HepG2 (cell line): ENCODE results near the gene URM1. TPM values are rescaled to one million over a fixed set of nuclear protein-coding genes. Genes with fewer than 3 reads are reported as not detected.
A peak's percentile ranks its signal among the peaks of the same experiment; 100 is the strongest.

Experiments
- ATAC-seq: fragments of 200-7000 bp; cut with Tn5 transposase; 3 replicates; pipeline ENCODE4 v1.9.1; 2020; ENCODE audit warnings: mild to moderate bottlenecking, moderate library complexity
- BruUV-seq: library from RNA; stranded (reverse); fragments of 400-500 nt; replicated peaks from 2 replicates; lab custom pipeline; 2021; lab: Mats Ljungman, UMichigan
- CTCF ChIA-PET: fragments of 300-600 bp; formaldehyde crosslinking; extraction: SDS; loops from one replicate; lab custom pipeline; 2021; ENCODE audit warnings: low total read pairs, inconsistent platforms, low intra/inter-chr PET ratio; lab: Yijun Ruan, JAX
- POLR2A ChIA-PET: fragments of 350-600 bp; sonication (Branson Sonifier 250); formaldehyde crosslinking; loops from one replicate; lab custom pipeline; 2020; ENCODE audit warnings: antibody characterized with exemption, inconsistent platforms; lab: Yijun Ruan, JAX
- DNase-seq: peaks from one replicate; pipeline ENCODE4 v3.0.0-alpha.2; 2015; ENCODE audit warnings: low spot score
- FAIRE-seq: peaks from 3 replicates; lab custom pipeline; 2011; peaks lifted over from hg19 to GRCh38; lab: Jason Lieb, UNC
- H2AFZ ChIP-seq: one replicate; pipeline ENCODE4 v1.6.1; 2011; ENCODE audit warnings: low read length, inconsistent platforms
- H3K27ac ChIP-seq: fragments of 300-600 bp; 3 replicates; pipeline ENCODE4 v1.8.0; 2011; ENCODE audit warnings: mixed run types, mild to moderate bottlenecking, mixed read lengths, low read length, inconsistent platforms; ENCODE audit not compliant: insufficient read depth; ENCODE audit errors: extremely low read length
- H3K27me3 ChIP-seq, 2 experiments: fragments of 200-600 bp in 1 of 2; 2 replicates in 1 of 2; 3 replicates in 1 of 2; pipeline versions ENCODE4 v1.6.0 to v1.8.0; 2011; ENCODE audit warnings: low read length in 2 of 2, mild to moderate bottlenecking in 2 of 2, moderate library complexity in 2 of 2, inconsistent platforms in 1 of 2; ENCODE audit not compliant: insufficient read depth in 2 of 2, control insufficient read depth in 1 of 2
- H3K36me3 ChIP-seq, 2 experiments: fragments of 200-600 bp in 1 of 2; replicated peaks in 1 of 2; 2 replicates in 1 of 2; 3 replicates in 1 of 2; pipeline versions ENCODE4 v1.5.1 to v1.8.0; 2011; ENCODE audit warnings: low read length in 2 of 2, inconsistent platforms in 1 of 2; ENCODE audit not compliant: insufficient read depth in 2 of 2, control insufficient read depth in 1 of 2
- H3K4me1 ChIP-seq: 2 replicates; pipeline ENCODE4 v1.5.1; 2012; ENCODE audit warnings: low read length, inconsistent platforms; ENCODE audit not compliant: insufficient read depth
- H3K4me2 ChIP-seq: 2 replicates; pipeline ENCODE4 v1.6.0; 2011; ENCODE audit warnings: low read depth, low read length, inconsistent platforms
- H3K4me3 ChIP-seq, 3 experiments: fragments of 200-600 bp in 1 of 3; sonication (generic), shearing (Covaris generic) in 1 of 3; replicated peaks in 1 of 3; 2 replicates each; pipeline ENCODE4 v1.5.1; 2011 to 2016; ENCODE audit warnings: low read length in 3 of 3, inconsistent platforms in 2 of 3, low read depth in 2 of 3, mild to moderate bottlenecking in 2 of 3, control low read depth in 1 of 3, mixed read lengths in 1 of 3; ENCODE audit not compliant: insufficient read depth in 1 of 3
- H3K79me2 ChIP-seq: one replicate; pipeline ENCODE4 v1.6.1; 2011; ENCODE audit warnings: low read length, inconsistent platforms; ENCODE audit not compliant: insufficient read depth
- H3K9ac ChIP-seq: 2 replicates; pipeline ENCODE4 v1.6.0; 2011; ENCODE audit warnings: mild to moderate bottlenecking, low read depth, low read length, inconsistent platforms; ENCODE audit not compliant: insufficient read depth
- H3K9me3 ChIP-seq: 2 replicates; pipeline ENCODE4 v1.5.1; 2012; ENCODE audit warnings: mild to moderate bottlenecking, low read length
- H4K20me1 ChIP-seq: 2 replicates; pipeline ENCODE4 v1.6.0; 2011; ENCODE audit warnings: inconsistent platforms, mild to moderate bottlenecking, low read length, moderate library complexity; ENCODE audit not compliant: insufficient read depth
- BHLHE40 ChIP-seq: IDR thresholded peaks from 2 replicates; pipeline ENCODE4 v1.6.1; 2011; ENCODE audit warnings: low read length, improper control_type of control experiment
- GABPB1 ChIP-seq: IDR thresholded peaks from 2 replicates; pipeline ENCODE4 v1.6.1; 2016; ENCODE audit warnings: mild to moderate bottlenecking, missing genetic modification reagents, moderate library complexity, missing compliant biosample characterization
- GTF3A ChIP-seq: sonication (generic); formaldehyde crosslinking; conservative IDR thresholded peaks from 2 replicates; pipeline ENCODE4 v1.4.0; 2020; ENCODE audit warnings: mild to moderate bottlenecking, missing genetic modification reagents
- HDAC1 ChIP-seq: sonication (generic); formaldehyde crosslinking; IDR thresholded peaks from 2 replicates; pipeline ENCODE4 v1.5.1; 2020; ENCODE audit warnings: mild to moderate bottlenecking, missing genetic modification reagents
- HNRNPL ChIP-seq: fragments of 200-400 bp; formaldehyde crosslinking; IDR thresholded peaks from 2 replicates; pipeline ENCODE4 v1.6.1; 2017; ENCODE audit warnings: mild to moderate bottlenecking, low read depth, low read length
- HOMEZ ChIP-seq: IDR thresholded peaks from 2 replicates; pipeline ENCODE4 v1.6.1; 2016; ENCODE audit warnings: low read depth
- KLF9 ChIP-seq: IDR thresholded peaks from 2 replicates; pipeline ENCODE4 v1.6.1; 2016; ENCODE audit warnings: low read depth
- MTA3 ChIP-seq: sonication (generic); formaldehyde crosslinking; IDR thresholded peaks from 2 replicates; pipeline ENCODE4 v1.4.0; 2020; ENCODE audit warnings: missing genetic modification reagents
- NKX3-1 ChIP-seq: sonication (generic); formaldehyde crosslinking; IDR thresholded peaks from 2 replicates; pipeline ENCODE4 v1.5.0; 2020; ENCODE audit warnings: missing genetic modification reagents
- SKI ChIP-seq: fragments of 450-650 bp; IDR thresholded peaks from one replicate; pipeline ENCODE4 v1.6.1; 2018; ENCODE audit warnings: mild to moderate bottlenecking; ENCODE audit not compliant: partially characterized antibody
- USF2 ChIP-seq, 2 experiments: sonication (generic) in 1 of 2; formaldehyde crosslinking in 1 of 2; IDR thresholded peaks; 2 replicates each; pipeline versions ENCODE4 v1.5.1 to v1.6.1; 2011 to 2020; ENCODE audit warnings: borderline replicate concordance in 1 of 2, low read depth in 1 of 2, low read length in 1 of 2, mild to moderate bottlenecking in 1 of 2, missing genetic modification reagents in 1 of 2, moderate library complexity in 1 of 2
- WIZ ChIP-seq: sonication (generic); formaldehyde crosslinking; IDR thresholded peaks from 2 replicates; pipeline ENCODE4 v1.5.1; 2020; ENCODE audit warnings: mild to moderate bottlenecking, missing genetic modification reagents
- ZNF260 ChIP-seq: sonication (generic); formaldehyde crosslinking; IDR thresholded peaks from 2 replicates; pipeline ENCODE4 v1.4.0; 2020; ENCODE audit warnings: missing genetic modification reagents, low read depth, mild to moderate bottlenecking, borderline replicate concordance
- ZNF326 ChIP-seq: sonication (generic); formaldehyde crosslinking; IDR thresholded peaks from 2 replicates; pipeline ENCODE4 v1.4.0; 2020; ENCODE audit warnings: missing genetic modification reagents, borderline replicate concordance
- ZNF496 ChIP-seq: sonication (generic); formaldehyde crosslinking; IDR thresholded peaks from 2 replicates; pipeline ENCODE4 v1.8.1; 2023; ENCODE audit warnings: mild to moderate bottlenecking, moderate library complexity, missing genetic modification reagents; ENCODE audit not compliant: insufficient replicate concordance
- ZNF572 ChIP-seq: sonication (generic); formaldehyde crosslinking; IDR thresholded peaks from 2 replicates; pipeline ENCODE4 v1.5.1; 2020; ENCODE audit warnings: mild to moderate bottlenecking, missing genetic modification reagents
- ZNF713 ChIP-seq: sonication (generic); formaldehyde crosslinking; IDR thresholded peaks from 2 replicates; pipeline ENCODE4 v1.4.0; 2020; ENCODE audit warnings: mild to moderate bottlenecking, missing genetic modification reagents
- ZNF782 ChIP-seq: sonication (generic); formaldehyde crosslinking; IDR thresholded peaks from 2 replicates; pipeline ENCODE4 v1.4.0; 2020; ENCODE audit warnings: missing genetic modification reagents, mild to moderate bottlenecking, borderline replicate concordance
- ZSCAN9 ChIP-seq: IDR thresholded peaks from 2 replicates; pipeline ENCODE4 v1.6.1; 2016; ENCODE audit warnings: borderline replicate concordance
- WGBS: methylation state at CpG from one replicate; pipeline ENCODE4 v1.1.6; 2017; ENCODE audit warnings: low lambda C conversion rate; 5-methylcytosine and 5-hydroxymethylcytosine counted together
- in situ Hi-C: cut with HindIII; loops from 2 replicates; pipeline ENCODE4 v1.10.0; 2017; ENCODE audit warnings: low pct_unique_long_range_greater_than_20kb; ENCODE audit not compliant: extremely low pct_ligation_motif_present
- intact Hi-C: fragments of 100-400 bp; cut with micrococcal nuclease; formaldehyde crosslinking; loops from one replicate; pipeline ENCODE4 v1.10.0; 2022; ENCODE audit not compliant: unreplicated experiment
- polyA plus RNA-seq, 8 experiments: library from polyadenylated mRNA; depleted of rRNA in 3 of 8; stranded (reverse) in 7 of 8; unstranded in 1 of 8; fragments of >200 nt; fragmentation: Illumina TruSeq in 4 of 8; extraction: Trizol in 4 of 8; gene quantifications; 2 replicates each; pipeline versions ENCODE4 v1.2.1 to v1.2.3, GENCODE V29; 2011 to 2016; ENCODE audit warnings: low read depth in 4 of 8, missing spikeins in 1 of 8, mixed read lengths in 1 of 8; ENCODE audit not compliant: insufficient read depth in 1 of 8
- total RNA-seq, 5 experiments: library from RNA; depleted of rRNA; stranded (reverse); fragments of >200 nt; fragmentation: Illumina TruSeq; extraction: Trizol; gene quantifications; 2 replicates each; pipeline ENCODE4 v1.2.3, GENCODE V29; 2016; ENCODE audit warnings: low read depth in 1 of 5
- TF ChIP-seq, protein P1 (sequence below): sonication (generic); formaldehyde crosslinking; IDR thresholded peaks from 2 replicates; pipeline ENCODE4 v1.5.0; 2020; ENCODE audit warnings: missing genetic modification reagents

The URM1 gene
- total and polyA plus RNA-seq, 2 of the 13 experiments (the other 11 are each of a cell fraction or from before 2014, with no cell fraction given): 37.1 to 41.3 TPM

DNA sequence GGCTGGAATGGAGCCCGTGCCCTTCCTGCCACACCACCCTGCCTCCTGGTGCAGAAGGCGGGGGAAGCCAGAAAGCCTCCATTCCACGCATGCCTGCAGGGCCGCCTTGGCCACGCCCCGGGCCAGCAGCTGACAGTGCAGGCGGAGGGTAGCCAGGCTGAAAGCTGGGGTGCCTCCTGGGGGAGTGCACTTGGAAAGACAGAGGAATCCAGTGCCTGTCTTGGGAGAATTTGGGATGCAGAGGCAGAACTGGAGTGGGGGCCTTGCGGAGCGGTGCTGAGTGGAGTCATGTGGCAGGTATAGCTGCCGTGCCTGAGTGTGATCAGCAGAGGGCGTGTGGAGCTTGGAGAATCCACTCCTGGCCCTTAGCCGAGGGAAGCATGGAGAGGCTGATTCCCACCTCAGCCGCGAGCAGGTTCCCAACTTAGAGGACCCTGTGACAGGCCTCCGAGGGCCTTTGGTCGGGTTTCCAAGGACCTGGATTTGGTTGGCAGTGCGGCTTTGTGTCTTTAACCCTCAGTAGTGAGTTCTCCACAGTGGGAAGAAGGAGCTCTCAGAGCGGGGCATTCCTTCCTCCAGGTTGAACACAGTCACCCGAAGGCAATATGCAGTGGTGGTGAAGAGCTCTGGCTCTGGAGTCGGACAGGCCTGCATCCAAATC, 9.1 kb upstream of the URM1 start:
- Histone ChIP-seq H3K9ac (peak overlapping the region; percentile 45), H3K4me3 (peak overlapping the region in 1 of 3 experiments; percentile 59; a peak in 3 of 6 replicates)
- ATAC-seq: peak; percentile 87
- no peak for TF ChIP-seq MTA3
- TF ChIP-seq SKI: no peak
- TF ChIP-seq WIZ: no peak
- TF ChIP-seq ZNF326: no peak
- no peak for TF ChIP-seq ZNF496 (CRISPR knock-in tag)
- TF ChIP-seq NKX3-1: no peak
- TF ChIP-seq HOMEZ: 0 out of 2 replicates have a peak, but pooled peaks have one; percentile 45
- no peak for TF ChIP-seq ZNF572 (CRISPR knock-in tag)
- TF ChIP-seq HNRNPL: no peak
- no peak for TF ChIP-seq ZSCAN9
- TF ChIP-seq BHLHE40: no peak
- no peak for TF ChIP-seq KLF9 (CRISPR knock-in tag)
- TF ChIP-seq GTF3A (CRISPR knock-in tag): no peak
- TF ChIP-seq HDAC1: no peak
- TF ChIP-seq ZNF260: no peak
- TF ChIP-seq, protein P1, sequence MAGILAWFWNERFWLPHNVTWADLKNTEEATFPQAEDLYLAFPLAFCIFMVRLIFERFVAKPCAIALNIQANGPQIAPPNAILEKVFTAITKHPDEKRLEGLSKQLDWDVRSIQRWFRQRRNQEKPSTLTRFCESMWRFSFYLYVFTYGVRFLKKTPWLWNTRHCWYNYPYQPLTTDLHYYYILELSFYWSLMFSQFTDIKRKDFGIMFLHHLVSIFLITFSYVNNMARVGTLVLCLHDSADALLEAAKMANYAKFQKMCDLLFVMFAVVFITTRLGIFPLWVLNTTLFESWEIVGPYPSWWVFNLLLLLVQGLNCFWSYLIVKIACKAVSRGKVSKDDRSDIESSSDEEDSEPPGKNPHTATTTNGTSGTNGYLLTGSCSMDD: no peak
- TF ChIP-seq USF2 (IDR thresholded peaks at IDR 0.05; ENCODE audit: low read depth, low read length): no peak
- no peak for TF ChIP-seq USF2 (CRISPR knock-in tag; IDR thresholded peaks at IDR 0.05; ENCODE audit: borderline replicate concordance)
- peak; percentile 29; the same call in 1 of the 2 replicates for TF ChIP-seq GABPB1
- TF ChIP-seq ZNF713 (CRISPR knock-in tag): no peak
- no peak for TF ChIP-seq ZNF782 (CRISPR knock-in tag)

More for the DNA sequence above, 9.1 kb upstream of the URM1 start:
- in situ Hi-C loops: loop anchor here (5.0 kb wide), 1 partner anchor 50 kb away; no protein-coding TSS in a partner anchor
- H2AFZ ChIP-seq: no peak overlapping the region
- peak overlapping the region; percentile 98 for H3K4me2 ChIP-seq
- peaks cover 34% of the 10 kb centered on the region for H3K4me1 ChIP-seq
- ChIA-PET CTCF (interaction anchor here (1.3 to 2.5 kb wide), 3 partner anchors 48 to 52 kb away, joined by 3 to 24 read pairs (median 9); no protein-coding TSS in a partner anchor), POLR2A (interaction anchor here (1.2 to 1.5 kb wide), 6 partner anchors 9 to 273 kb away, joined by 4 to 14 read pairs (median 6); partner anchors contain the start of genes GOLGA2, SWI5 and URM1)
- WGBS: 12% methylated on average over 14 of the region's 20 CpGs
- FAIRE-seq (peak; percentile 83), DNase-seq (peak; percentile 67)
- H3K79me2 ChIP-seq: no peaks in the 10 kb centered on the region
- no peak overlapping the region for H3K27ac ChIP-seq
- no peaks in the 10 kb centered on the region for H3K9me3 ChIP-seq
- BruUV-seq: no TSS peak
- H4K20me1 ChIP-seq: no peaks in the 10 kb centered on the region
- intact Hi-C loops: loop anchor here (1.0 to 2.0 kb wide), 3 partner anchors 50 to 67 kb away; partner anchors contain the start of gene CERCAM
- H3K27me3 ChIP-seq: peaks cover 0 to 1% of the 10 kb centered on the region in 2 experiments; a peak in 1 of 5 replicates
- 0 out of 5 replicates have a peak, but pooled peaks cover 0 to 1% of the 10 kb centered on the region in 2 experiments for H3K36me3 ChIP-seq
